Measurements from ENCODE around the gene ABAT.
"Not testable (repeated sequence)": the region's sequence is repeated elsewhere in the genome, so short reads cannot be mapped to it uniquely, and the experiment has no call there.

ABAT gene

DNA sequence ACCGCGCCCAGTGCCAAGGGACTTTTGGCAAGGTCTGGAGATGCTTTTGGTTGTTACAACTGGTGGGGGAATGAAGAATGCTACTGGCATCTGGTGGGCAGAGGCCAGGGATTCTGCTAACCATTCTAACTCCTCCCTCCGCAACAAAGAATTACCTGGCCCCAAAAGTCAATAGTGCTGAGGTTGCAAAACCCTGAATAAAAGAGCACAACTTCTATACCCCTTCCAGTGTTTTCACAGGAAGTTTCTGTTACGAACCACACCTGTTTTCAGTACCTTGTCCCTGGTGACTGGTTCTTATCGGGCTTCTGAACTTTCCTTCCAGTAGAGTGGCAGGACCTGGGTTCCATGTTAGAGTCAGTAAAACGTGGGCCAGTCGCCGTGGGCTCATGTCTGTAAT is 17.3 kb downstream of the ABAT start:
- H3K4me3 ChIP-seq (ENCODE audit: low read length), result no peak overlapping the region
- TF ChIP-seq, protein P1, sequence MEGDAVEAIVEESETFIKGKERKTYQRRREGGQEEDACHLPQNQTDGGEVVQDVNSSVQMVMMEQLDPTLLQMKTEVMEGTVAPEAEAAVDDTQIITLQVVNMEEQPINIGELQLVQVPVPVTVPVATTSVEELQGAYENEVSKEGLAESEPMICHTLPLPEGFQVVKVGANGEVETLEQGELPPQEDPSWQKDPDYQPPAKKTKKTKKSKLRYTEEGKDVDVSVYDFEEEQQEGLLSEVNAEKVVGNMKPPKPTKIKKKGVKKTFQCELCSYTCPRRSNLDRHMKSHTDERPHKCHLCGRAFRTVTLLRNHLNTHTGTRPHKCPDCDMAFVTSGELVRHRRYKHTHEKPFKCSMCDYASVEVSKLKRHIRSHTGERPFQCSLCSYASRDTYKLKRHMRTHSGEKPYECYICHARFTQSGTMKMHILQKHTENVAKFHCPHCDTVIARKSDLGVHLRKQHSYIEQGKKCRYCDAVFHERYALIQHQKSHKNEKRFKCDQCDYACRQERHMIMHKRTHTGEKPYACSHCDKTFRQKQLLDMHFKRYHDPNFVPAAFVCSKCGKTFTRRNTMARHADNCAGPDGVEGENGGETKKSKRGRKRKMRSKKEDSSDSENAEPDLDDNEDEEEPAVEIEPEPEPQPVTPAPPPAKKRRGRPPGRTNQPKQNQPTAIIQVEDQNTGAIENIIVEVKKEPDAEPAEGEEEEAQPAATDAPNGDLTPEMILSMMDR (conservative IDR thresholded peaks at IDR 0.05; ENCODE audit: low read length), result no peak
- no peak for DNase-seq (ENCODE audit: low read depth)

DNA sequence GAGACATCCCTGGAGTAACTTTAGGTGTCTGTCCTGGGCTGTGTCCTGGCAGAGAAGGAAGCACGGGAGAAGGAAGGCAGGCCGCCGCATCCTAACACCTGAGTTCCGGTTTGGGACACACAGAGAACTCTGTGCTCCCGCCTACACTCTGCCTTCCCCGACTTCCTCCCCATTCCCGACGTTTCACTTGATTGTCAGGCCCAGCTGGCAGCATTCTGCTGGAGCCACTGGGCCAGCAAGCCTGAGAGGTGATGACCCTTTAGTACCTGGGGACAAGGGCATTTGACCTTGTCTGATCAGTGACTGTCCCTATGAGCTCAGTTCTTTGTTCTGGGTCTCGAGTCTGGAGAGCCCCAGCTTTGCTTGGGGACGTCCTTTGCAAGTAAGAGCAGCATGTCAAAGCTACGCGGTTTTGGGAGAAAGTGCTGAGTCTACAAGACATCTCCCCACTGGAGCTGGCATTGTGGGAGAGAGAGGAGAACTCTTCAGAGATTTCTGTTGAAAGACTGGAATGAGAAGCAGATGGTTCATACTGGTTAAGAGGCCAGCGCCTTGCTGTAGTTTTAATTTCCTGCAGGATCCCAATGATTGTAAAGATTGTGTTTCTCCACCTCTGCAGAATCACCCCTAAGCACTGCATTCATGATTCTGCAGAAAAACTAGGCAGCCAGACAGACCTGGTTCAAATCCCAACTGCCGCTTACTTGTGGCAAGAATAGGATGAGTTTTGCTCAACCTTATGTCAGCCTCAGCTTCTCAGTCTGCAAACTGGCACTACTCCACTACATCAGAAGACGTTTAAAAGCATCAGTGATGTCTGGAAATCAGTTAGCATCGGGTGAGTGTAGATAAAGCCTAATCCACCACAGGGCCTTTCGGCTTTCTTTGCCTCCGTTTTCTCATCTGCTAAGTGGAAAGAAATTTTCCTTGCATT is 20.6 kb downstream of the ABAT start:
- TF ChIP-seq, protein P1 (conservative IDR thresholded peaks at IDR 0.05; ENCODE audit: low read length), result no peak
- DNase-seq (ENCODE audit: low read depth), result no peak
- H3K4me3 ChIP-seq (ENCODE audit: low read length), result no peak overlapping the region

DNA sequence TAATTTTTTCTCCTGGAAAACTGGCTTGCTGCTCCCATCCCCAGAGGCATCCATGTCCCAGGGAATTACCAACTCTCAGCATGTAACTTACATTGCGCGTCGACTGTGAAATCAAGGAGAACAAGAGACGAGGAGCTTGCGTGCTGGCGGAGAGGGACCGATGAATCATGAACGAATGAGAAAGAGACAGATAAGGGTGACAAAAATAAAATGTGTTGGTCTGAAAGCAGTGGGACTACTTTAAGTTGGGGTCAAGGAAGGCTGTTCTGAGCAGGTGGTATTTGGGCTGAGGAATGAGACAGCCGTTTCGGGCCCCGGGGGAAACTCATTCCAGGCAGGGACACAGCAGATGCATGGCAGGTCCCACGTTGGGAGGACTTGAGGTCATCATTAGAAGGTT is 22.5 kb downstream of the ABAT start:
- DNase-seq (ENCODE audit: low read depth), result no peak
- no peak overlapping the region for H3K4me3 ChIP-seq (ENCODE audit: low read length)
- TF ChIP-seq, protein P1 (conservative IDR thresholded peaks at IDR 0.05; ENCODE audit: low read length), result no peak

DNA sequence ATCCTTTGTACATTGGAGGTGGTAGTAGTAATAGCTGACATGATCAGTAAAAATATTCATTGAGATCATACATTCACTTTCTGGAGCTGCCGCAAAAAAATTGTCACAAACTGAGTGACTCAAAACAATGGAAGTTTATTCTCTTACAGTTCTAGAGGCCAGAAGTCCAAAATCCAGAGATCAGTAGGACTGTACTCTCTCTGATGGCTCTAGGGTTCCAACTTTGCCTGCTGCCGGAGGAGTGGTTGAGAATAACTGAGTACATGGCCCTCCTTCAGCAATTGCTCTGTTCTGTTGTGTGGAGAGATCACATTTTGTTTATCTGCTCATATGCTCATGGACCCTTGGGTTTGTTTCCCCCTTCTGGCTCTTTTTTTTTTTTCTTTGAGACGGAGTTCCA is 23.5 kb downstream of the ABAT start:
- TF ChIP-seq, protein P1 (conservative IDR thresholded peaks at IDR 0.05; ENCODE audit: low read length), result no peak
- no peak for DNase-seq (ENCODE audit: low read depth)
- H3K4me3 ChIP-seq (ENCODE audit: low read length), result no peak overlapping the region

DNA sequence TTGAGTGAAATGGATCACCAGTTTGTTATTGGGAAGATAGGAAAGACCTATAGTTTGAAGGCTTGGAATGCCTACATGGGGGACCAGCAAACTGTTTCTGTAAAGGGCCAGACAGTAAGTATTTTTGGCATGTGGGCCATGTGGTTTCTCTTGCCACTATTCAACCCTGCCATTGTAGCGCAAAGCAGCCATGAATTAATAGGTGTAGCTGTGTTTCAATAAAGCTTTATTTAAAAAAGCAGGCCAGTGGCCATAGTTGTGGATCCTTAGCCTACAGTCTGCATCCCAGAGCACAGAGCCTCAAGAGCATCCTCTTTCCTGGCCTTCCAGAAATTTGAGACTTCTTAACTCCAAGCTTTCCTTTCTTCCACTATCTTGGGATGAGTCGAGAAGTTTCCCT is 29.3 kb downstream of the ABAT start:
- DNase-seq (ENCODE audit: low read depth), result no peak
- H3K4me3 ChIP-seq (ENCODE audit: low read length), result no peak overlapping the region
- TF ChIP-seq, protein P1 (conservative IDR thresholded peaks at IDR 0.05; ENCODE audit: low read length), result no peak

DNA sequence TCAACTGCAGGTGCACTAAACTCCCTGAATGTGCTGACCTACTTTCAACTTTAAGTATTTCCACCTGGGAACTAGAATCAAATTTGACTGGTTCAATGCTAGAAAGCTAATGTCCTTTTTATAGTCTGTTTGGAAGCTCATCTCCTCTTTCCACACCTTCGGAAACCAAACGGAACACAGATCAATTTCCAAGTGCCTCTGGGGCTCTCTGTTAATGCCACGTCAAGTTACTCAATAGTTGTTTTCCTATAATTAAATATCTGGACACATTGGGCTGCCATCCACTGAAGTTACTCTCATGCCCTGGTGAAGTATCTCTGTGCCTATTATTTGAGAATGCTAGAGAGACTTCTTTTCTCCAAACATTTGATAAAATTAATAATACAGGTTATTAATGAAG is 29.7 kb downstream of the ABAT start:
- TF ChIP-seq, protein P1 (conservative IDR thresholded peaks at IDR 0.05; ENCODE audit: low read length), result no peak
- no peak overlapping the region for H3K4me3 ChIP-seq (ENCODE audit: low read length)
- no peak for DNase-seq (ENCODE audit: low read depth)

DNA sequence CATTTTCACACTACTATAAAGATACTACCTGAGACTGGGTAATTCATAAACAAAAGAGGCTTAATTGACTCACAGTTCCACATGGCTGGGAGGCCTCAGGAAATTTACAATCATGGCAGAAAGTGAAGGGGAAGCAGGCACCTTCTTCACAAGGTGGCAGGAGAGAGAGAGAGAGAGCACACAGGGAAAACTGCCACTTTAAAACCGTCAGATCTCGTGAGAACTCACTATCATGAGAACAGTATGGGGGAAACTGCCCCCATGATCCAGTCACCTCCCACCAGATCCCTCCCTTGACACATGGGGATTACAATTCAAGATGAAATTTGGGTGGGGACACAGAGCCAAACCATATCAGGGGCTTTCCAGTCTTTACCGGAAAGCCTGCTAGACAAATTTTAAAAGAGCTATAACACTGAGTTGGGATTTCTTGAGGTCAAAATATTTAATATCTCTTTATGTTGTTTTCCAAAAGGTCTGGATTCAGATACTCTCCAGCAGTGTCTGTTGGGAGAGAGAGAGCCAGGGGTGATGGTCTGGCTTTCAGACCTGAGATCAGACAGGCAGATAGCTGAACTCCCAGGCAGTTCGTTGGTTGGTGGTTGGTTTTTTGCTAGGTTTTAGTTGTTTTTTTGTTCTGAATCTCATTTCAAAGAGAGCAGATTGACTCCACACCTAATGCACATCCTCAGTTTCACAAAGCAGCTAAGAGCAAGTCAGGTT is 30.8 kb downstream of the ABAT start:
- not testable (repeated sequence) for H3K4me3 ChIP-seq (ENCODE audit: low read length); DNase-seq (ENCODE audit: low read depth)

All from AG10803 (cell line).